Sigmoid colon (tissue), 4 donors: Measurements from ENCODE around the gene SPAG8.

ENCODE experiments used
- POLR2A ChIP-seq, 2 donors: fragments of 450-650 bp; IDR thresholded peaks; one replicate each; pipeline ENCODE4 v1.6.1; 2016; ENCODE audit warnings: antibody characterized with exemption in 2 of 2, mild to moderate bottlenecking in 2 of 2, moderate library complexity in 2 of 2
- POLR2AphosphoS5 ChIP-seq, 4 donors: sonication (generic); formaldehyde crosslinking; IDR thresholded peaks; one replicate each; pipeline ENCODE4 v1.6.1; 2017; ENCODE audit warnings: antibody characterized with exemption in 4 of 4
- TF ChIP-seq, protein P1 (sequence below), 4 experiments: fragments of 450-650 bp in 3 of 4; fragments of 200-600 bp in 1 of 4; IDR thresholded peaks; one replicate each; pipeline ENCODE4 v1.5.1; 2016 to 2019; ENCODE audit warnings: antibody characterized with exemption in 4 of 4, mild to moderate bottlenecking in 3 of 4, moderate library complexity in 2 of 4

DNA sequence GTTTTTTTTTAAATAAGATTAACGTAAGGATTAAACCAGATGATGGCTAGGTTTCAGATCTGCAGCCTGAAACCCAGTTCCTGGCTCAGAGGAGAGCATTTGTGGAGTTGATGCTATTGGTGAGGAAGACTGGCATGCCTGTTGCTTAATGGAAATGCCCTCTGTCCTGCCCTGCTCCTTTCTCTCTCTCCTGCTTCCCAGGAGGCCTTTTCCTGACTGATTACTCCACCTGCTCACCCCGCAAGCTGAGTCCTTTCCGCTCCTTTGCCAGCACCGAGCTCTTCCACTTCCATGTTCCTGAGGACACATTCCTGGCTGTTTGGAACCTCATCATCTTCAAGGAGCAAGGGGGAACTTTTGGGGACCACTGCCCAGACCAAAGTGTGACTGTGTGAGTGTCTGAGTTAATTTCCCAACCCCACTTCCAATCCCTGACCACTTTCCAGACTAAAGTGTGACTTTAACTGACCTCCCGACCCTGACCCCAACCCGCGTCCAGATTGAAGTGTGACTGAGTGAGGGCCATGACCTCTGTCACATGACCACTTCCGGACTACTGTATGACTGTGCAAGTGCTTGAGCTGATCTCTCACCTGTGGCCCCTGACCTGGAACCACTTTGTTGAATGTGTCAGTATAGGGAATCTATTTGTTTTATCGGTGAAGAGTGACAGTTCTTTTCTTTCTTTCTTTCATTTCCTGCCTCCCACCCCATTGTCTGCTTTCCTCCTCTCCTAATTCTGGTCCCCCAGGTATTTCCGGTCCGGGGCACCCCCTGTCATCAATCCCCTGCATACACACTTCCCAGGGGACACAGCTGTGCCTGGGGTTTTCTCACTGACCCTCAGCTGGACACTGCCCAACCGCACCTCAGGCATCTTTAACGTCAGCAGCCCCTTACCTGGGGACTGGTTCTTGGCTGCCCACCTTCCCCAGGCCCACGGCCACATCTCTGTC lies 22.5 kb upstream of the SPAG8 start:
- TF ChIP-seq, protein P1, sequence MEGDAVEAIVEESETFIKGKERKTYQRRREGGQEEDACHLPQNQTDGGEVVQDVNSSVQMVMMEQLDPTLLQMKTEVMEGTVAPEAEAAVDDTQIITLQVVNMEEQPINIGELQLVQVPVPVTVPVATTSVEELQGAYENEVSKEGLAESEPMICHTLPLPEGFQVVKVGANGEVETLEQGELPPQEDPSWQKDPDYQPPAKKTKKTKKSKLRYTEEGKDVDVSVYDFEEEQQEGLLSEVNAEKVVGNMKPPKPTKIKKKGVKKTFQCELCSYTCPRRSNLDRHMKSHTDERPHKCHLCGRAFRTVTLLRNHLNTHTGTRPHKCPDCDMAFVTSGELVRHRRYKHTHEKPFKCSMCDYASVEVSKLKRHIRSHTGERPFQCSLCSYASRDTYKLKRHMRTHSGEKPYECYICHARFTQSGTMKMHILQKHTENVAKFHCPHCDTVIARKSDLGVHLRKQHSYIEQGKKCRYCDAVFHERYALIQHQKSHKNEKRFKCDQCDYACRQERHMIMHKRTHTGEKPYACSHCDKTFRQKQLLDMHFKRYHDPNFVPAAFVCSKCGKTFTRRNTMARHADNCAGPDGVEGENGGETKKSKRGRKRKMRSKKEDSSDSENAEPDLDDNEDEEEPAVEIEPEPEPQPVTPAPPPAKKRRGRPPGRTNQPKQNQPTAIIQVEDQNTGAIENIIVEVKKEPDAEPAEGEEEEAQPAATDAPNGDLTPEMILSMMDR (IDR thresholded peaks at IDR 0.05): no peak
- TF ChIP-seq POLR2AphosphoS5 (IDR thresholded peaks at IDR 0.05) (no peak), POLR2A (IDR thresholded peaks at IDR 0.05) (no peak)
